Measurements from ENCODE around the gene KCNJ18.
"Not testable (repeated sequence)": the region's sequence is repeated elsewhere in the genome, so short reads cannot be mapped to it uniquely, and the experiment has no call there.

KCNJ18 gene

DNA sequence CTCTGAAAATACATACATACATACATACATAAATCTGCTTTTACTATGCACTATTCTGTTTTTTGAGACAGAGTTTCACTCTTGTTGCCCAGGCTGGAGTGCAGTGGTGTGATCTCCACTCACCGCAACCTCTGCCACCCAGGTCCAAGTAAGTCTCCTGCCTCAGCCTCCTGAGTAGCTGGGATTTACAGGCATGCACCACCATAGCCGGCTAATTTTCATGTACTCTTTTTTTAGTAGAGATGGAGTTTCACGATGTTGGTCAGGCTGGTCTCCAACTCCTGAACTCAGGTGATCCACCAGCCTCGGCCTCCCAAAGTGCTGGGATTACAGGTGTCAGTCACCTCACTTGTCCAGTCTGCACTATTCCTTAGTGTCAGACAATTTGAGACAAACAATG, 20.5 kb upstream of the KCNJ18 start:
- not testable (repeated sequence) for DNase-seq

- DNase-seq: not testable (repeated sequence)
These were observed 18.7 kb upstream of the KCNJ18 start for GRCh38 chr17:21673451-21674241.

DNA sequence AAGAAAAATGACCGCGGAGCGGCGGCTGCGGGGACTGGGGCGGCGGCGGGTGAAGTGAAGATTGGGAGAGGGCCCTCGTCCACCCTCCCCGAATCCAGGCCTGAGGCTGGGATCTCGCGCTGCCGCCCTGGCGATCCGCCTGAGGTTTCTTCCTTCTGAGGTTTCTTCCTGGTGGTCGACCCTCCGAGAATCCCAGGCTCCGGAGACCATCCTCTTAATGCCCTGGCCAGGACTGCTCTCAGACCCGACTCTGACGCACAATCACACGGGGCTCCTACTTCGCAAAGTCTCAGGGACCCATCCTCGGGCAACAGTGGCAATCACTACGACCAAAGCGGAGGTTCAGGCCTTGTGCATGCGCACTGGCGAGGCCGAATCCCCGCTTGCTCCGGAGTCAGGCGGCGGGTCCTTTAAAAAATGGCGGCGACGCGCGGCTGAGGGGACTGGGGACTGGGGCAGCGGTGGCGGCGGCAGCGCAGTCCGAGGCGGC, 18.0 kb upstream of the KCNJ18 start:
- no peak for DNase-seq

- not testable (repeated sequence) for DNase-seq
These were observed 17.2 kb upstream of the KCNJ18 start for GRCh38 chr17:21674891-21675738.

DNA sequence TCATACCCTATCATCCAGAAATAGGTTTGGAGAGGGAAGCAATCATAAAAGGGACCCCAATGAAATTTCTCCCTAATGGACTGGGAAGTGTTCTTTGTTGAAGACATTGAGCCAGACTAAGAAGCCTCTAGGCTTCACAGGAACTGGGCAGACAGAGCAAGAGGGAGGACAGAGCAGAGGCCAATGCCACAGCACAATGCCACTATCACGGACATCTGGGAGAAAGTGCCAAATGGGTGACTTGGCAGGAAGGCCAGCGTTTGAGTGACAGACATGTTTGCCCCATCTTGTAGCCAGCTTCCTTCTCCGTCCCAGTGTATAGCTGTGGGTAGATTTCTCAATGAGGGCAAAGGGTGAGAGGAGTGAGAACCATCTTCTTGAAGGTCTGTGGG, 16.6 kb upstream of the KCNJ18 start:
- not testable (repeated sequence) for DNase-seq

GRCh38 chr17:21676281-21677111, 15.8 kb upstream of the KCNJ18 start:
- no peak for DNase-seq

DNA sequence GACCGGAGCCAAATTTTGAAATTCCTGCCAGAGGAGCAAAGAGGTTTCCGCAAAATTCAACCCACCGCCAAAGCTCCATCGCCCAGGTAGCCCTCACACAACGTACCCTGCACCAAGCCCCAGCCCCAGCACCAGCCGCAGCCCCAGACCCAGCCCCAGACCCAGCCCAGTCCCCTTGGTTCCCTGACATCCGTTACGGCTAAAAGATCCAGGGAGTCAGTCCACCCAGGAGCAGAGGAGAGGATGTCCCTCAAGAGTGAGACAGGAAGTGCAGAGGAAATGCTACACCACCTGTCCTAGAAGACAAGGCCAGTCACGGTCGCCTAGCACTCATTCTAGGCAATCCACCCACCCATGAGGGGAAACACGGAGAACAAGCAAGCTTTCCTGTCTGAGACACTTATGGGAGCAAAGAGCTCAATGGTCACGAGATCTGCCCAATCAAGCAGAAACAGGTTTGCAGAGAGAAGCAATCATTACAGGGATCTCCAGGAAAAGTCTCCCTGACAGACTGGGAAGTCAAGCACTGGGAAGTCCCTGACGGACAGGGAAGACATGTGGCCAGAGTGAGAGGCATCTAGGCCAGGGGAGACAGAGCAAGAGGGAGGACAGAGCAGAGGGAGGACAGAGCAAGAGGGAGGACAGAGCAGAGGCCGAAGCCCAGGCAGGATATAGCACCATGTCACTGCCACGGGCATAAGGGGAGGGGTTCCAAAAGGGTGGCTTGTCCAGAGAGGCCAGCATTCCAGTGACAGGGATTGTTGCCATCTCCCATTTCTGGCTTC, 15.0 kb upstream of the KCNJ18 start:
- no peak for DNase-seq

DNA sequence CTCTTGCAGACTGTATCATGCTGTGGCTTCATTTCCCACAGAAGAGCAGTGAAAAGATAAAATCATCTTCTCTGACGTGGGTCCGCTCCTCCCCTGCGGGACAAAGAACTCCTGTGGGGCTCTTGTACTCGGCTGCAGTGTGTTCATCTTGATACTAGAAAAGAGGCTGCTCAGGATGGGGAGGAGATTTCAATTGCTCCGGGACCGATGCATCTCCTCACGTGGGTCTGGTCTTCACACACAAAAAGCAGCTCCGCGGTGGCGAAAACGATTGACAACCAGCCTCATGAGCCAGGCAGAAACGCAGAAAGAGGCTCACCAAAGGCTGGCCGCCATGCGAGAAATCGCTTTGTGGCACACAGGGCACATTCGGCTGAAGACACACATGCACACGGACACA, 14.4 kb upstream of the KCNJ18 start:
- DNase-seq: no peak

DNA sequence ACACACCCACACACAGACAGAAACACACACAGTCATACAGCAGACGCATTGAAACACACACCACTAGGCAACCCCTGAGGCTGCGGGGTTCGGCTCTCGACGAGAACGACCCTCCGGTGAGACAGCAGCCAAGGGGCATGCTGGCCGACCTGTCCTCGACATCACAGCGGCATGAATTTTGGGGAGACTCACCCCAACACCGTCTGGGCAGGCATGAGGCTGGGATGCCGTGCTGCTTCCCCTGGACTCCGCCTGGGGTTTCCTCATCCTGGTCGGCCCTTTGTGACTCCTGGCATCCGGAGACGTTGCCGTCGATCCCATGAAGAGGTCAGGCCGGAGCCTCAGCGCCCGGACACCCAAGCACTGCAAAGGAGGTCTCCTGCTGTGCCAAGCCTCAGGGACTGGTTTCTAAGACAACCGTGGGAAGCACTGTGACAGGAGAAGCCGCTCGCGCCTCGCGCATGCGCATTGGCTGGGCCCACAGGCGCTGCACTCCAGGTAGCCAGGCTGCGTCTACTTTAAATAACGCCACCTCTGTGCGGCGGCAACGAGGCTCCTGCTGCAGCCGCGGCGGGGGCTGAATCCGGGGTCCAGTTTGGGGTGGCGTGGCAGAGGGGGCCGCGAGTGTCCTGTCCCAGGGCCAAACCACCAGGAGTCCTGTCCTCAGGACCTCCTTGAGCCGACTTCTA, 13.8 kb upstream of the KCNJ18 start:
- no peak for DNase-seq

GRCh38 chr17:21679256-21680146, 12.8 kb upstream of the KCNJ18 start:
- no peak for DNase-seq

DNA sequence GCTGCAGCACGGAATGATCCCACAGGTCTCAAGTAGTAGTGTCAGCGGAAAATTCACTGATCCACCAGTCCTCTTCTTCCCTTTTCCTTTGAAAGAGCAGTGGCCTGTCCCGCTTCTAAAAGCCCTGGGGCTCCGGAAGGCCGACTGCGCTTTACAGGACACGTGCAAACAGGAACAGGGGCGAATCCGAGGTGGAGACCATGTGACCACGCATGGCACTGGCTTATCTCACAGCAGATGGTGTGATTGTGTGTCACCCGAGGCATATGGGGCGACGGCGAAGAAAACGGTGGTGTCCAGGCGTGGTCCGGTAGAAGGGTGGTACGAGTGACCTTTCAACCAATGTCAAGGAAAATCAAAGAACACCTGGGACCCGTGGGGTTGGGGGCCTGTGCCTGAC, 12.0 kb upstream of the KCNJ18 start:
- no peak for DNase-seq

- not testable (repeated sequence) for DNase-seq
These were observed 11.4 kb upstream of the KCNJ18 start for GRCh38 chr17:21680850-21681351.

- not testable (repeated sequence) for DNase-seq
These were observed 10.7 kb upstream of the KCNJ18 start for GRCh38 chr17:21681576-21681975.

DNA sequence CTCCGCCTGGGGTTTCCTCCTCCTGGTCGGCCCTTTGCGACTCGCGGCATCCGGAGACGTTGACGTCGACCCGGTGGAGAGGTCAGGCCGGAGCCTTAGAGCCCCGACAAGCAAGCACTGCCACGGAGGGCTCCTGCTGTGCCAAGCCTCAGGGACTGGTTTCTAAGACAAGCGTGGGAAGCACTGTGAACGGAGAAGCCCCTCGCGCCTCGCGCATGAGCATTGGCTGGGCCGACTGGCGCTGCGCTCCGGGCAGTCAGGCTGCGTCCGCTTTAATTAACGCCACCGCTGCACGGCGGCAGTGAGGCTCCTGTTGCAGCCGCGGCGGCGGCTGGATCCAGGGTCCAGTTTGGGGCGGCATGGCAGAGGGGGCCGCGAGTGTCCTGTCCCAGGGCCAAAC, 10.2 kb upstream of the KCNJ18 start:
- not testable (repeated sequence) for DNase-seq

DNA sequence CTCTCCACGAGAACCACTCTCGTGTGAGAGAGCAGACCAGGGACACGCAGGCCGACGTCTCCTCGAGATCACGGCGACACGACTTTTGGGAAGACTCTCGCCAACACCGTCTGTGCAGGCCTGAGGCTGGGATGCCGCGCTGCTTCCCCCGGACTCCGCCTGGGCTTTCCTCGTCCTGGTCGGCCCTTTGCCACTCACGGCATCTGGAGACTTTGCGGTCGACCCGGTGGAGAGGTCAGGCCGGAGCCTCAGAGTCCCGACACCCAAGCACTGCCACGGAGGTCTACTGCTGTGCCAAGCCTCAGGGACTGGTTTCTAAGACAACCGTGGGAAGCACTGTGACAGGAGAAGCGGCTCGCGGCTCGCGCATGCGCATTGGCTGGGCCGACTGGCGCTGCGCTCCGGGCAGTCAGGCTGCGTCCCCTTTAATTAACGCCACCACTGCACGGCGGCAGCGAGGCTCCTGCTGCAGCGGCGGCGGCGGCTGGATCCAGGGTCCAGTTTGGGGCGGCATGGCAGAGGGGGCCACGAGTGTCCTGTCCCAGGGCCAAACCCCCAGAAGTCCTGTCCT, 9.1 kb upstream of the KCNJ18 start:
- DNase-seq: not testable (repeated sequence)

- DNase-seq: not testable (repeated sequence)
These were observed 8.4 kb upstream of the KCNJ18 start for GRCh38 chr17:21683897-21684296.

DNA sequence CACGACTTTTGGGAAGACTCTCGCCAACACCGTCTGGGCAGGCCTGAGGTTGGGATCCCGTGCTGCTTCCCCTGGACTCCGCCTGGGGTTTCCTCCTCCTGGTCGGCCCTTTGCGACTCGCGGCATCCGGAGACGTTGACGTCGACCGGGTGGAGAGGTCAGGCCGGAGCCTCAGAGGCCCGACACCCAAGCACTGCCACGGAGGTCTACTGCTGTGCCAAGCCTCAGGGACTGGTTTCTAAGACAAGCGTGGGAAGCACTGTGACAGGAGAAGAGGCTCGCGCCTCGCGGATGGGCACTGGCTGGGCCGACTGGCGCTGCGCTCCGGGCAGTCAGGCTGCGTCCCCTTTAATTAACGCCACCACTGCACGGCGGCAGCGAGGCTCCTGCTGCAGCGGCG, 7.9 kb upstream of the KCNJ18 start:
- not testable (repeated sequence) for DNase-seq

DNA sequence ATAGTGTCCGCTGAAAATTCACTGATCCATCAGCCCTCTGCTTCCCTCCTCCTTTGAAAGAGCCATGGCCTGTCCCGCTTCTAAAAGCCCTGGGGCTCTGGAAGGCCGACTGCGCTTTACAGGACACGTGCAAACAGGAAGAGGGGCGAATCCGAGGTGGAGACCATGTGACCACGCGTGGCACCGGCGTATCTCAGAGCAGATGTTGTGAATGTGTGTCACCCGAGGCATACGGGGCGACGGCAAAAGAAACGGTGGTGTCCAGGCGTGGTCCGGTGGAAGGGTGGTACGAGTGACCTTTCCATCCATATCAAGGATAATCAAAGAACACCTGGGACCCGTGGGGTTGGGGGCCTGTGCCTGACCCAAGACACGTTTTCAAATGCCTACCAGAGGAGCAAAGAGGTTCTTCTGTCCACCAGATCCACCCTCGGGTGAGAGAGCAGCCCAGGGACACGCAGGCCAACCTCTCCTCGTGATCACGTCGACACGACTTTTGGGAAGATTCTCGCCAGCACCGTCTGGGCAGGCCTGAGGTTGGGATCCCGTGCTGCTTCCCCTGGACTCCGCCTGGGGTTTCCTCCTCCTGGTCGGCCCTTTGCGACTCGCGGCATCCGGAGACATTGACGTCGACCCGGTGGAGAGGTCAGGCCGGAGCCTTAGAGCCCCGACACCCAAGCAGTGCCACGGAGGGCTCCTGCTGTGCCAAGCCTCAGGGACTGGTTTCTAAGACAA, 7.1 kb upstream of the KCNJ18 start:
- DNase-seq: not testable (repeated sequence)

Data from effector CD4-positive, alpha-beta T cell (primary cell).